GM19023 (cell line): ENCODE data around the gene PLD1.
"Not testable (repeated sequence)": the region's sequence is repeated elsewhere in the genome, so short reads cannot be mapped to it uniquely, and the experiment has no call there.

ENCODE experiments used
- ATAC-seq: cut with Tn5 transposase; IDR thresholded peaks from one replicate; pipeline ENCODE4 v1.9.1; 2021; ENCODE audit warnings: mild to moderate bottlenecking, moderate library complexity; ENCODE audit not compliant: unreplicated experiment

Gene PLD1

DNA sequence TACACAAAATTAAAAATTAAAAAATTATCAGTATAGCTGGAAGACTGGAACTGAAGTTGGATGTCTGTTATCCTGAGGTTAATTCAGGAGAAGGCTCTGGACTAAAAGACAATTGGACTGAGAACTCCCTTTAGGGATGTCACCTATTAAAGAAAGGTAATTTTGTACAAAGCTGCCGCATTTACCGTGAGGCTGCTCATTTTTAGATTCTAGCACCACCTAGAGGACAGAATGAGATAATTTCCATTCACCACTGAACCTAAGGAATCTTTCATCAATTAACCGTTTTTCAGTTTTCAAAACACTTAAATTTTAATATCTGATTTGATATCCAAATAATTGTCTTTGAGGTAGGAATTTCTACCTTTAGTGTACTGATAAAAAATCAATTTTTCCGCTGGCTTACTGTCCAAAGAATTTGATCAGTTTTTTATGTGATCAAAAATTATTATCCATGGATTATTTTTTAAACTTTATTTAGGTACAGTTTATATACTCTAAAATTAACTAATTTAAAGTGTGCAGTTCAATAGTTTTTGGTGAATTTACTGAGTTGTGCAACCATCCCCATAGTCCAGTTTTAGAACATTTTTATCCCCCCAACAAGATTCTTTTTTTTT lies 243.4 kb downstream of the PLD1 start:
- no peak for ATAC-seq

DNA sequence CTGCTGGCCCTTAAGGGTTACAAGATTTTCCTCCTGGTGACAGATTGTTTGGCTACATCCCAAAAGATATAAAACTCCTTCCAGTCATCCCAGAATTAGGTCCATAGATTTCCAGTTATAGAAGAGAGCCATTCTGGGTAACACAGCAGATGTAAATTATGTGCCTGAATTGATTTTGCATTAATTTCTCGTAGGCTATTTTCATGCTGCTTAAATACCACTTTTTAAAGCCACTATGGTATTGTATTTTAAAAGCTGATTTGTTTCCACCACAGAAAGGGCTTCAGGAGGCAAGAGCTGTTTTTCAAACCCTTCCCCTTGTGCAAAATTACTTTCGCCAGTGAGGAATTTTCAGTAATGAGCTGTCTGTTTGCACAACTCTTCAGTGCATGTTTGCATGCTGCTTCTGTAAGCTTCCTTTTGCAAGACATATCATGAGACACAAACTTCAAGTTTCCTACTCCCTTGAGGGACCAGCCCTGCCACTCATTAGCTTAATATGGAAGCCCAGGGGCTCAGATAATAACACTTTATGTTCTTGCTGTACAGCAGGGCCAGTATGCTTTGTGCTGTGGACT lies 244.7 kb downstream of the PLD1 start:
- no peak for ATAC-seq

DNA sequence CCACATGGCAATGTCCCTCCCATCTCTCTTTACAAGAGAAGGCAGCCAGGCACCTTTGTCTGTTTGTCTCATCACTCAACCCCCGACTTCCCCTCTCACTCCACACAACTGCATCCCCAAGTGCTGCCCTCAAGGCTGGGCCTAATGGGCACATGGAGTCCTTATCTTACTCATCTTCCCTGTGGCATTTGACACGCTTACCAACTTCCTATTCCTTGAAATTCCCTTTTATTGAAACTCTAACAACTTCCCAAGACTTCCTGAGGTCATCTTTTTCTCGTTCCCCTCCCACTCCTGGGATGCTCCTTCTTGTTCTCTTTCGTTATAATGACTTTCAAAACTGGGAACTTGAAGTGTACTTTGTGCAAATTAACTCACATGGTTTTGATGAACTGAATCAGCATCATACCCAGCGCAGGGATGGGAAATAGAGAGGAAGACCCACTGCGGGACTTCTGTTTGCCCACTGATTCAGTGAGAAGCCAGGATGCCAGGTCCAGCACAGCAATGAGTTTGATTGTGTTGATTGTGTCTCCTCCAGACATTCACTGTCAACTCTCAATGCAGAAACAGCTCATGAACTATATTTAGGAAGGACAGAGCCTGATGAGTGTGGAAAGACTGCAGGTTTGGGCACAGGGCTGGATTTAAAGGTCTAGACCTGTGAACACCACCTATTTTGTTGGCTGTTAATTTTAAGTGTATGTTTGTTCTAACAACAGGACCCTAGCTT lies 245.4 kb downstream of the PLD1 start:
- ATAC-seq, result no peak

DNA sequence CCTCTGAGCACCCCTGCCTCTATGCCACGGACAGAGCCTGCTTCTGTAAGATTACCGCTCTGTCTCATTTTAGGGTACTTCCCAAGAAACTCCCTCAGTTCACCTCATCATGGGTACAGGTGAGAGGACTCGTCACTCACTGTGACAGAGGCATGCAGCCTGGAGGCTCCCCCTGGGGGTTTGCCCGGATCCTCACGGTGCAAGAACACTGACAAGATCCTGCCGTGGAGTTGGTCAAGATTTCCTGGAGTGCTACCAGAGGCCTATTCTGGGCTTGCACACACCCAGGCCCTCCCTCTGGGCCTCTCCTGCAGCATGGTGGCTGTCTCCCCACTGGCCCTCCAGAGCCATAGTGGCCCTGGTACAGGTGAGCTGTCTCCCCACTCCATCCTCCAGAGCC lies 247.0 kb downstream of the PLD1 start:
- ATAC-seq, result no peak

DNA sequence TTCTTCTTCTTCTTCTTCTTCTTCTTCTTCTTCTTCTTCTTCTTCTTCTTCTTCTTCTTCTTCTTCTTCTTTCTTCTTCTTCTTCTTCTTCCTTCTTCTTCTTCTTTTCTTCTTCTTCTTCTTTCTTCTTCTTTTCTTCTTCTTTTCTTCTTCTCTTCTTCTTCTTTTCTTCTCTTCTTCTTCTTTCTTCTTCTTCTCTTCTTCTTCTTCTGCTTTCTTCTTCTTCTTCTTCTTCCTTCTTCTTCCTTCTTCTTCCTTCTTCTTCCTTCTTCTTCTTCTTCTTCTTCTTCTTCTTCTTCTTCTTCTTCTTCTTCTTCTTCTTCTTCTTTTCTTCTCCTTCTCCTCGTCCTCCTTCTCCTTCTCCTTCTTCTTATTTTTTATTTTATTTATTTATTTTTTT lies 247.8 kb downstream of the PLD1 start:
- not testable (repeated sequence) for ATAC-seq

DNA sequence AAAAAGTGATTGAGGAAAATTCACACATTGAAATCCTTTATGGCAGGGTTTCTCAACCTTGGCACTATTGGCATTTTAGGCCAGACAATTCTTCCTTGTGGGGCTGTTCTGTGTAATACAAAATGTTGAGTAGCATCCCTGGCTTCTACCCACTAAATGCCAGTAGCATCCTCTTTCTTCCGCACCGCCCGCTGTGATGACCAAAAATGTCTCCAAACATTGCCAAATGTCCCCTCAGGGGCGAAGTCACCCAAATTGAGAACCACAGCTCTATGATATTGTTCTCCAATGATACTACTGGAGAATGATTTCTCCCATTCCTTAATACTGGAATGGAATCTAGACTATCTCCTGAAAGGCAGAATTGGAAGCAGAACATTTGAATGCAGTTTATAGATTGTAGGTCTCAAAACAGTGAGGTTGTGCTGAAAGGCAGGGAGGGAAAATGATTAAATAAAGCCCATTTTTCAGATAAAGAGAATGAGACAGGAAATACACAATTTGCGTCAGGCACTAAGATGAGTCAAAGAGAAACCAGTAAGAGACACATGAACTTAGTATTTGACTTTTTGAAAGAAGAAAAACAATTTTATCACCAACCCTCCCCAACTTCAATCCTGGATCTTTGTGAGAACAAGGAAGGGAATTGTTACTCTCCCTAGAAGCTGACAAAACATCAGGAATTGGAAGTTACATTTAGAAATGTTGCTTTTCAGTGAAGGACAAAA lies 248.5 kb downstream of the PLD1 start:
- no peak for ATAC-seq

DNA sequence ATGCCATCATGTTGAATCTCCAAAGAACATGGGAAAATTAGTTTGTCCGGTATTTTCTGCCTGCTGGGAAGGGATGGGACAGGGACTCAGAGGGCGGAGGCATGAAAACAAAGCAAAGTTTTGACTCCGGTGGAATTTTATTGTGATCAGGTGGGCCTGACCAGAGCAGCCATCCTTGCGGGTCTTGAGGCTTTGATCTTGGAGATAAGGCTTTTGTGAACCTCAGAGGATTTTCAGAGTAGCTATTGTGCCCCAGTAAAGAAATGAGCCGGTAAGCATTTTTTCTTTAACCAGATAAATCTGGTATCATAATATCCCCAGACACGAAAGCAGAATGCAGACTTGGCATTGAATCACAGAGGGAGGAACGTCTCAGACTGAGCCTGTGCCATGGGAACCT lies 250.7 kb downstream of the PLD1 start:
- ATAC-seq, result no peak

DNA sequence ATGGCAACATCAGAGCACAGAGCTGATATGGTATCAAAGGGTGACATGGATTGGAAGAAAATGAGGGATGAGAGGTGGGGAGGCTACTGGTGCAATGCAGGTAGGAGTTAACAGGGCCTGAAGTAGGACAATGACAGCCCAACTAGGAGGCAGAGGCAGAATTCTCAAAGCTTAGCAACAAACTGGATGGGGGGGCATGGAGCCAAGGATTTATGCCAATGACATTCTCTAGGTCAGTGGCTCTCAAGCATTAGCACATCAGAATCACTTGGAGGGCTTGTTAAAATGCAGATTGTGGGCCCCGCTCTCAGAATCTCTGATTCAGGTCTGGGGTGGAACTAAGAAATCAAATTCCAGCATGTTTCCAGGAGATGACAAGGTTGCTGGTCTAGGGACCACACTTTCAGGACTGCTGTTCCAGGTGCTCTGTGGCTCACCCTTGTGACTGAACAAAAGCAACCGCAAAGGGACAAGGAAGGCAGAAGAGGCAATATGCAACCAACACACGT lies 252.0 kb downstream of the PLD1 start:
- no peak for ATAC-seq

DNA sequence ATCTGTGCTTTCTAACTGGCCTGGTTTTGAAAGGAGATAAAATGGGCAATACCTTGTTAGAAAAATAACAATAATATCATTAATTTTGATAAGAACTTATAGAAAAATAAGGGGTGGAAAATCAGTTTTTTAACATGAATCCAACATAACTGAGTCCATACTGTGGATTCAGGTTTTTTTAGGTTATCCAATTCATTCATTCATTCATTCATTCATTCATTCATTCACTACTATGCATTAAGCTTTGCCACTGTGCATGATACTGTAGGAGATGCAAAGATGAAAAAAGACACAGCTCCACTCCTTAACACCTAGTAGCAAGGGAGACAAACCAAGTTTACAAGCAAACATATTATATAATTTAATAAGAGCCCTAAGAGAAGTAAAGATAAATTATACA lies 253.1 kb downstream of the PLD1 start:
- no peak for ATAC-seq

DNA sequence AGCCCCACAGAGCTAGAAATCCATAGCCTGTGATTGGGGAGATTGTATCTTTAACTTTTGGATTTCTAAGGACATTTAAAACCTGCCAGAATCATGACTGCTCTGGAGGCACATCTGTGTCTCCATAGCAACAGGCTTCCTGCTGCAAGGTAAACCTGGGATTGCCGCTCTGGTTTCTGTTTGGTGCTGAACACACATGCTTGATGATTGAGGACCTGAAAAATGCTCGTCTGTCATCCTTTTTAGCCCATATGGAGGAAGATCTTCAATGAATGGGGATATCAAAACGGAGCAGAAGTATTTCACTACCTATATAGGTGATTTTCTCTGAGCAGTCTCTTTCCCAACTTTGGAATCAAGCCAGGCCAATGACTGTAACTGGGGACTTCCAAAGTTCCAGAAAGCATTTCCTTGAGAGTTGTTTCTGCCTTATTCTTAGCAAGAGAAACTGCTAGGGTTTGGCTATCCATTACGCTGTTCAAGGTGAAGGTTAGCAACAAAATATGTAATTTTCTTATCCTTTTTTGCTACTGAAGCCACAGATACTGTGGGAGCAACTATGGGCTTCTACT lies 253.6 kb downstream of the PLD1 start:
- no peak for ATAC-seq

DNA sequence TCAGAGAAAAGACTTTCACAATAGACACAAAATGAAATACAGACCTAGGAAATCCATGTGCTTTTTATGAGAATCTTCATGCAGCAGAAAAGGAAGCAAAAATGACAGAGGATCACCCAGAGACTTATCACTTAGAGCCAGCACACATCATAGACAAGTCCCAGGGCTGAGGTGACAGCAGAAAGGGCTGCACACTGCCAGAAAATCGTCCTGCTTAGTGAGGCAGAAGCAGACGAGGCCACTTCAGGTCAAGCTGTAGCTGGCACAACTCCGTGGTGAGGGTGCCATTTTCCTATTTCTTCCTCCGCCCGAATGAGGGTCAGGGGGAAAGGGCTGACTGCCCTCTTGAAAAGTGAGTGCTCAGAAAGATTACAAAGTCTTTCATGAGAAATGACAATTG lies 254.1 kb downstream of the PLD1 start:
- no peak for ATAC-seq

DNA sequence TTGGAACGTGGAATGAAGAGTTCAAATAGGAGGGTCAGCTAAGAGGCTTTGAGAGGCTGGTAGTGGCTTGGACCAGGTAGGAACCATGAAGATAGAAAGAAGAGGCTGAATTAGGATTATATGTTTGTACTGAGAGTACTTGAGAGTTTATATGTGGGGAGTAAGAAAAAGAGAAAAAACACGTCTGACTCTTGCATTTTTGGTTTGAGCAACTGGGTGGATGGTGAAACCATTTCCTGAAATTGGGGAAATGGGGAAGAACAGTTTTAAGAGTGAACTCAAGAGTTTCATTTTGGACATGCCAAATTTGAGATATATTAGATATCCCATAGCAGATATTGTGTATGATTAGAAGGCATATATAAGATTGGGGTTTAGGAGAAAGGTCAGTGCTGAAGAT lies 257.2 kb downstream of the PLD1 start:
- ATAC-seq, result no peak

DNA sequence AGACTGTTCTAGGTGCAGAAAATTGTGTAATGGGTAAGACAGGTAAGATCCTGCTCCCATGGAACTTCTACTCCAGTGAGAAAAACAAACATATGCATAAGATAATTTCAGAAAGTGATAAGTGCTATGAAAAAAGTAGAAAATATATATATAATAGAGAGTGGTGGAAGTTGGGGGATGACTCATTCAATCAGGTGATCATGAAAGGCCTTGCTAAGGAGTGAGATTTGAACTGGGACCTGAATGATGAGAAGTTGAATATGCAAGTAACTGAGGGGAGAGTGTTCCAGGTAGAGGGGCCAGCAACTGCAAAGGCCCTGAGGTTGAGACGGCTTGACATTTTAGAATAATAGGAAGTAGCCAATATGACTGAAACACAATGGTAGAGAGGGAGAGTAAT lies 257.8 kb downstream of the PLD1 start:
- ATAC-seq, result no peak

DNA sequence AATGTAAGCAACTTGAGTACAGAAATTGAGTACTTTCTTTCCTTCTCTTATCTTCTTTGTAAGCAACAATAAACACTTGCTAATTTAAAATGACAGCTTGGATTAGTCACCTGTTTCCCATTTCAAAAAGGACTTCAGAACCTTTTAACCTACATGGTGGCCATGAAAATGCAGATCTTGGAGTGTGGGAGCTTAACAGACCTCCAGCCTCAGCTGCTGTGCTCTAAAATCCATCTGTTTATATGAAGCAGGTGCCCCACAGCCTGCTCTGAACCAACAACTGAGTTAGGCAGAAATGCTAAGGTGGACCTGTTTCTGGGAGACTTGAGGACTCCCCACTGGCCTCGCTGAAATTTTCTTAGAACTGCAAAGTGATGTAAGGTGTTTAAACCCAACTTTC lies 259.0 kb downstream of the PLD1 start:
- no peak for ATAC-seq
